Stimulated activated naive CD4-positive, alpha-beta T cell (primary cell): Measurements from ENCODE around the gene COLEC11.
"Not testable (repeated sequence)": the region's sequence is repeated elsewhere in the genome, so short reads cannot be mapped to it uniquely, and the experiment has no call there.

Source experiments
- DNase-seq, 6 experiments: peaks; one replicate each; lab custom pipeline; 2025; lab: John Stamatoyannopoulos, UW

Gene COLEC11

GRCh38 chr2:3654531-3655225 lies 59.8 kb downstream of the COLEC11 start:
- DNase-seq = no peak

GRCh38 chr2:3655871-3656761 lies 61.2 kb downstream of the COLEC11 start:
- DNase-seq = no peak

GRCh38 chr2:3656762-3657721 lies 62.1 kb downstream of the COLEC11 start:
- DNase-seq = no peak

- DNase-seq = no peak
These were observed 63.0 kb downstream of the COLEC11 start, which contains the start of gene ALLC for GRCh38 chr2:3657881-3658280. Gene ALLC, plus strand, starts transcription at chr2:3658200. Its CDS starts 12,958 bp downstream, at chr2:3671158.

DNA sequence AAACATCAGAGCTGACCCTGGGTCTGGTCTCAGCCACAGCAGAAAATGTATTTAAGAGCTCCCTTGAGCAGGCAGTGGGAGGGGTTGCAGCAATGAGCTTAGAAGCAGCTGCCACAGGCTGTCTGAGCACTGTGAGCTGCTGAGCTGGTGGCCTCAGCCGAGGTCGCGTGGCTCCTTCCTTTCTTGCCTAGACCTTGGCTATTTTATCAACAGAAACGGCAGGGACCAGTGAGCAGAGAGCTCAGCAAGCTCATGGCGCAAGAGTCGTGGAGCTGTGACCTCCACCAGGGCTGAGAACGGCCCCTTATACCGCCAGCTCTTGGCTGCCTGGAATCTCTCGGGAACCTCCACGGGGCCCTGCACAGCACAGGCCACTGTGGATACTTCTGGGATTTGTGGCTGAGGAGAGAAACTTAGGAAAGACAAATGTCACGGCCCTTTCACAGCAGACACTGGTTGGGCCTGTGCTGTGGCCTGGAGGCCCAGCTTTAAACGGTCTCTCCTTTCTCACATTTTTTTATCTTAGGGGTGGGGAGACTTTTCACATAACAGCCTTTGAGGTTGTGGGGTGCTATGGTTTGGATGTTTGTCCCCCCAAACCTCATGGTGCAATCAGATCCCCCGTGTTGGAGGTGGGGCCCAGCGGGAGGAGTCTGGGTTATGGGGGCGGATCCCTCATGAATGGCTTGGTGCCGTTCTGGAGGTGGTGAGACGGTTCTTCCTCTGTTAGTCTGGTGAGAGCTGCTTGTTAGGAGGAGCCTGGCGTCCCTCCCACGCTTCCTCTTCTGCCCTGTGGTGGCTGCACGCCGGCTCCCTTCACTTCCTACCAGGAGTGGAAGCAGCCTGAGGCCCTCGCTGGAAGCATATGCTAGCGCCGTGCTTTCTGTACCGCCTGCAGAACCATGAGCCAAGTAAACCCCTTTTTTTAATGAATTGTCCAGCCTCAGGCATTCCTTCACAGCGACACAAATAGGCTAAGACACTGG lies 64.8 kb downstream of the COLEC11 start:
- no peak for DNase-seq

DNA sequence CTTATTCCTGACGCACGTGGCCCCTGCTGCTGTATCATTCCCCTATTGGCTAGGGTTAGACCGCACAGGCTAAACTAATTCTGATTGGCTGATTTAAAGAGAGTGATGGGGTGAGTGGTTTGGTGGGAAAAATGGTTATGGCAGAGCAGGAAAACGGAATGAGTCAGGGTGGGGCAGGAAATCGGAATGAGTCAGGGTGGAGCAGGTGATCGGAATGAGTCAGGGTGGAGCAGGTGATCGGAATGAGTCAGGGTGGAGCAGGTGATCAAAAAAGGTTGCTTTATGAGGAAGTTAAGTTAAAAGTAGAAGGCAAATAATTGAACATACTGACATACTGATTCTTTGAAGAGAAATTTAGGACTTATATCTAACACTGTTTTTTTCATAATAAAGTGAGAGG lies 65.7 kb downstream of the COLEC11 start:
- DNase-seq = not testable (repeated sequence)

DNA sequence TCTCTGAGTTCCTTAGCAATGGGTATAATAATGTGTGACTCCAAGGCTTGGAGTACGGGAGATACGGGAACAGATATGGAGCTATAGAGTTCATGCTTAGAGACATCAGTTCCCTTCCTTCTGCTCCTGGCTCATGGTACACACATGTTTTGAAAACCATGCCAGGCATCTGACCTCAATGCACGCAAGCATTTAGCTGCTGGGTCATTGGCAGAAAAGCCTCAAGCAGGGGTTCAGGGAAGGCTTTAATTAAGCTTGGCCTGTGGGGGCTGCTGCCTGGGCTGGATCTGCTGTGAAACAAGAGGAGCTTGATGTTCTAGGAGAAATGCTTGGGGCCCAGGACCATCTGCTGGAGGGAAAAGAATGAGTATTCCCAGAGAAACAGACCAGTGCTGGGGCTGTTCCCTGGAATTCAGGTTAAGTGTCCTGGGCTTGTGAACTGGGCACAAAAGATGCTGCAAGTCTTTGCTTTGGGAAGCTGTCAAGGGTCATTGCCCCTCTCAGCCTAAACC lies 66.3 kb downstream of the COLEC11 start:
- DNase-seq = no peak

DNA sequence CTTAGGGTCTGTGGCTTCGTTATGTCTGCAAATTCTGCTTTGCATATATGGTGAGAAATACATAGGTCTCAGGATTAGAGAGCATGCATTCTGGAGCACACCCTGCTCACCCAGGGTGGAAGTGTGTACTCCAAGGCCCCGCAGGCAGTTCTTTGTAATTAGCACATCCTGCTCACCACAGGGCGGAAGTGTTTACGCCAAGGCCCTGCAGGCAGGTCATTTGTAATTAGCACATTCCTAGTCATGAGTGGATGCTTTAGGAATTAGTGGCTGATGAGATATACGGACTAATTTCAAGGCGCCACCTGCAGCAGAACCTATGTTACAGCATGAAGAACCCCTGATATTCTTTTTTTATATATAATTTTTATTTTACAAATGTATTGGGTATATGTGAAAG lies 67.3 kb downstream of the COLEC11 start:
- no peak for DNase-seq

DNA sequence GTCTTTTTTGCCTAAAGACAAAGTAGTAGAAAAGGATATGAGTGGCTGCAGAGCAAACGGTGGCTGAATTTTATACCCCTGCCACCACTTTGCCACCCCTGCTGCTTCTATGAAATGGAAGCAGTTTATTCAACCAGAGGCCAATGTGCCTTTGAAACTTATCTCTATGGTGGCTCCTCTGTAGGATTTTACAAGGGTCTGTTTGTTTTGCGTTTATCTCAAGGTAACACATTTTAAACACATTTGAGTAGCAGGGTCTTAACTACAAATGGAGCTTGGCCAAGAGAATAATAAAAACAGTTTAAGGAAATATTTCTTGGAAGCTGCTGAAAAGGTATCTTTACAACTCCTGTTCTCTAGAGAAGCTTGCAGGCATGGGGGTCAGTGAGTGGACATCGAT lies 69.2 kb downstream of the COLEC11 start:
- DNase-seq = no peak

- DNase-seq = no peak
These were observed 70.0 kb downstream of the COLEC11 start for GRCh38 chr2:3664925-3665324.

- no peak for DNase-seq
These were observed 71.1 kb downstream of the COLEC11 start for GRCh38 chr2:3665886-3666612.

- DNase-seq = no peak
These were observed 71.7 kb downstream of the COLEC11 start for GRCh38 chr2:3666613-3666975.

- DNase-seq = no peak
These were observed 72.3 kb downstream of the COLEC11 start for GRCh38 chr2:3667151-3667631.

DNA sequence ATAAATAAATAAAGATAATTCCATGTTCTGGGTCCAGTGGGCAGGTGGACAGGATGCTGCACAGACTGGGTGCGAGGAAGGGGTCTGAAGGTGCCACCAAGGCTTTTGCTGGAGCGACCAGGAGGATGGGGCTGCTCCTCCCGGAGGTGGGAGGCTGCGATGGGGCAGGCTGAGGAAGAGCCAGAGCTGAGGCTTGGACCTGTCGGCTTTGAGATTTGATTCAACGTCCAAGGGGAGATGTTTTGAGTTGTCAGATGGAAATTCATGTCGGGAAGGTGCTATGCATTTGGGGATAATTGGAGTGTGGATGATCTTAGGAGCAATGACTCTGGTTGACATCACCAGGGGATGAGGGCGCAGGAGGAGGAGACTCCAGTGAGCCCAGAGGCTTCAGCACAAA lies 74.7 kb downstream of the COLEC11 start:
- no peak for DNase-seq

DNA sequence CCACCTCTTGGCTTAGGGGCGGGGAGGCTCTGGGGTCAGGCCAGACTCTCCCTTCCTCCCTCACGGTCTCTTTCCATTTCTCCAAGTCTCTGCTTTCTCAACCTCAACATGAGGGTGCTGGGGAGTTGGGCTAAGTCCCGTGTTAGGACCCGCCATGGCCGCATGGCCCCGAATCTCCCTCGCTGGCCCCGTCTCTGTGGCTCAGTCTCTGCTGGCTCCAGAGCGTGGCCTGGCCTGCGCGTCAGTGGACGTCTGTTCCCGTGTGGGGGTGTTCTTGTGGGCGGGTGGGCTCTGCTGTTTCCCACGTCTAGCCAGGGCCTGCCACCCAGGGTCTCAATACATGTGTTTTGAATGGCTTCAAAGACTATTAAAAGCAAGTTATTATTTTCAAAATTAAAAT lies 75.5 kb downstream of the COLEC11 start:
- DNase-seq = no peak

GRCh38 chr2:3670941-3671340 lies 76.0 kb downstream of the COLEC11 start:
- no peak for DNase-seq

- DNase-seq = no peak
These were observed 78.2 kb downstream of the COLEC11 start for GRCh38 chr2:3672861-3673678.

DNA sequence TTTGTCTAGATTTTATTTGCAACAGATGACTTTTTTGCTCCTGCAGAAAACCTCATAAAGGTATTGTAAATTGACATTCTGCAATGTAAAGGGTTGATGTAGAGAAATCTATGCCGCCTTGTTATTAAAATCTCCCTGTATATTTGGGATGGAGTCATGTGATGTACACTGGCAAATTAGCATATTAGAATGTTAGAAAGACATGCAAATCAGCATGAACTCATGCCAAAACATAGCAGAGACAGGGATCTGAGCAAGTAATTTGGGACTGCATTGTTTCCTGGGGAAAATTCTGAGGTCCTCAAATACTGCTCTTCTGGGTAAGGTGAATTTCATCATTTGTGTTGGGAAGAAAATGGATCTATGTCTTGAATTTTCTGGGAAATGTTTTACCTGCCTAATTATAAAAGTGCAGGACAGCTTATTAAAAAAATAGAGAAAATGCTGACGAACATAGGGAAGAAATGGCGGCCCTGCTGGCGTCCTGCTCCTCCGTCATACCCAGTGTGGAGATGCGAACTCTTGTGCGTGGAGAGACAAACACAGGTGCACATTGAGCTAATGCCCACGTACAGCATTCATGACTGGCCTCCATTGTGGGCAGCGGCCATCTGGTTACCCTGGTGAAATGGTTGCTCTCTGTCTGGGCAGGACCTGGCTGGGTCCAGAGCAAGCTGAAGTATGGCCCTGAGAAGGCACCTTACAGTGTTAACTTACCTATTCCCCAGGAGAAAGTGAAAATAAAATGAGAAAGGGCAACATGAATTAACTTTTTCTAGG lies 79.3 kb downstream of the COLEC11 start:
- no peak for DNase-seq
